ENCODE results near the gene MEF2D.

DNA sequence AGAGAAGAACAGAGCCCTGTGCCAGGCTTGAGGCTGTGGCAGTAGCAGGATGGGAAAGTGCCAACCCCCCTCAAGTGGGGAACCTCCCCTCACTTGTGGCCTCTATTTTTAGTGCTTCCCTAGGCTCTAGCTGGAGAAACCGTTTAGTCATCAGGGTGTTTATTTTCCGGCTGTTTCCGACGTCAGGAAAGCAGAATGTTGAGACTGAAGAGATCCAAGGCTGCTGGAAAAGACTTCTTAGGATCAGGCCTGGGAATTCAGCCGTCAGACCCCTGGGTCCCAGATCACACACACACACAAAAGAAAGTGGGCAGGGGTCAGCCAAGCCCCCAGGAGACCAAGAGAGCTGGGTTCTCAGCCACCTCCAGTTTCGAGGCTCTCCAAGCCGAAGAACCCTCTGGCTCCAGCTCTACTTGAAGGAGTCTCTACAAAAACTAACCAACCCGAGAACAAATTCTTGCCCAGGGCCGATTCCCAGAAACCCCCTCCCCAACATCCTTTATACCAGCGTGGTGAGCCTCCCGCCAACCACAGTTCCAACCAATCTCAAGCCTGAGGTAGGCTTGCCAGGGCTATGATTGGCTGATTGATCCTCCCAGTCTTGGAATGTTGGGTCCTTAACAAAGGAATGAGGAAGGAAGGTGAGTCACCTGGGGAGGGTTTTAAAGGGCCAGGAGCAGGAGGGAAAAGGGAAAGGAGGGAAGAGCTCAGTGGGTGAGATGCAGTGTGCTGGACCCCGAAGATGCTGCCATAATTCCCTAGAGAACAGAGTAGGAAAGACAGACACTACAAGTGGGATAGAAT, 2.5 kb upstream of the MEF2D start:
- TF ChIP-seq, protein P1, sequence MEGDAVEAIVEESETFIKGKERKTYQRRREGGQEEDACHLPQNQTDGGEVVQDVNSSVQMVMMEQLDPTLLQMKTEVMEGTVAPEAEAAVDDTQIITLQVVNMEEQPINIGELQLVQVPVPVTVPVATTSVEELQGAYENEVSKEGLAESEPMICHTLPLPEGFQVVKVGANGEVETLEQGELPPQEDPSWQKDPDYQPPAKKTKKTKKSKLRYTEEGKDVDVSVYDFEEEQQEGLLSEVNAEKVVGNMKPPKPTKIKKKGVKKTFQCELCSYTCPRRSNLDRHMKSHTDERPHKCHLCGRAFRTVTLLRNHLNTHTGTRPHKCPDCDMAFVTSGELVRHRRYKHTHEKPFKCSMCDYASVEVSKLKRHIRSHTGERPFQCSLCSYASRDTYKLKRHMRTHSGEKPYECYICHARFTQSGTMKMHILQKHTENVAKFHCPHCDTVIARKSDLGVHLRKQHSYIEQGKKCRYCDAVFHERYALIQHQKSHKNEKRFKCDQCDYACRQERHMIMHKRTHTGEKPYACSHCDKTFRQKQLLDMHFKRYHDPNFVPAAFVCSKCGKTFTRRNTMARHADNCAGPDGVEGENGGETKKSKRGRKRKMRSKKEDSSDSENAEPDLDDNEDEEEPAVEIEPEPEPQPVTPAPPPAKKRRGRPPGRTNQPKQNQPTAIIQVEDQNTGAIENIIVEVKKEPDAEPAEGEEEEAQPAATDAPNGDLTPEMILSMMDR (IDR thresholded peaks at IDR 0.05; ENCODE audit: low read length): no peak
- no peak for TF ChIP-seq EZH2phosphoT487 (IDR thresholded peaks at IDR 0.05; ENCODE audit: low read length)

Data from MM.1S (cell line).